GM12878 (cell line): ENCODE measurements around the gene IRS2. TPM values are rescaled to one million over a fixed set of nuclear protein-coding genes. Genes with fewer than 3 reads are reported as not detected.

ENCODE experiments used
- ATAC-seq: fragments of 200-7000 bp; cut with Tn5 transposase; 3 replicates; pipeline ENCODE4 v1.9.1; 2020; ENCODE audit warnings: mild to moderate bottlenecking, moderate library complexity
- BruUV-seq: library from RNA; stranded (reverse); fragments of 400-500 nt; replicated peaks from 2 replicates; lab custom pipeline; 2021; lab: Mats Ljungman, UMichigan
- CTCF ChIA-PET: fragments of 300-600 bp; sonication (Branson Sonifier 250); formaldehyde crosslinking; extraction: SDS; loops from one replicate; lab custom pipeline; 2021; ENCODE audit warnings: inconsistent platforms; lab: Yijun Ruan, JAX
- POLR2A ChIA-PET: fragments of 350-600 bp; formaldehyde crosslinking; extraction: SDS; loops from one replicate; lab custom pipeline; 2021; ENCODE audit warnings: inconsistent platforms; lab: Charles Lee
- RAD21 ChIA-PET: fragments of 300-600 bp; sonication (Branson Sonifier 250); formaldehyde crosslinking; loops from one replicate; lab custom pipeline; 2023; ENCODE audit warnings: antibody characterized with exemption; ENCODE audit not compliant: unreplicated experiment; lab: Charles Lee
- SMC1A ChIA-PET: fragments of 300-600 bp; sonication (Branson Sonifier 250); formaldehyde crosslinking; loops from one replicate; lab custom pipeline; 2023; ENCODE audit not compliant: unreplicated experiment, uncharacterized antibody; lab: Charles Lee
- DNase-seq: peaks from one replicate; pipeline ENCODE4 v3.0.0-alpha.2; 2011; ENCODE audit warnings: low read depth, low spot score
- FAIRE-seq: peaks from 3 replicates; lab custom pipeline; 2011; peaks lifted over from hg19 to GRCh38; lab: Jason Lieb, UNC
- H2AFZ ChIP-seq: 2 replicates; pipeline ENCODE4 v1.6.0; 2011; ENCODE audit warnings: low read depth, low read length, control low read depth; ENCODE audit not compliant: control insufficient read depth
- H3K27ac ChIP-seq: 2 replicates; pipeline ENCODE4 v1.5.1; 2011; ENCODE audit warnings: control low read depth; ENCODE audit not compliant: control insufficient read depth, insufficient read depth
- H3K27me3 ChIP-seq, 2 experiments: replicated peaks in 1 of 2; 2 replicates each; pipeline versions ENCODE4 v1.6.0 to v1.6.1; 2011; ENCODE audit warnings: low read length in 1 of 2; ENCODE audit not compliant: control insufficient read depth in 2 of 2, insufficient read depth in 2 of 2
- H3K36me3 ChIP-seq, 2 experiments: 2 replicates each; pipeline ENCODE4 v1.5.1; 2011; ENCODE audit warnings: low read length in 1 of 2; ENCODE audit not compliant: control insufficient read depth in 2 of 2, insufficient read depth in 2 of 2
- H3K4me1 ChIP-seq: 2 replicates; pipeline ENCODE4 v1.6.1; 2011; ENCODE audit warnings: mild to moderate bottlenecking, low read length, moderate library complexity, mixed read lengths; ENCODE audit not compliant: control insufficient read depth, insufficient read depth
- H3K4me2 ChIP-seq: 2 replicates; pipeline ENCODE4 v1.6.0; 2011; ENCODE audit warnings: control low read depth; ENCODE audit not compliant: control insufficient read depth, insufficient read depth
- H3K4me3 ChIP-seq: fragments of 200-600 bp; sonication (generic); 2 replicates; pipeline ENCODE4 v1.5.1; 2016
- H3K79me2 ChIP-seq: 2 replicates; pipeline ENCODE4 v1.6.0; 2011; ENCODE audit warnings: low read length; ENCODE audit not compliant: control insufficient read depth, insufficient read depth
- H3K9ac ChIP-seq: 2 replicates; pipeline ENCODE4 v1.8.0; 2011; ENCODE audit warnings: low read length, control low read depth, mixed read lengths; ENCODE audit not compliant: control insufficient read depth, insufficient read depth
- H3K9me3 ChIP-seq: replicated peaks from 3 replicates; pipeline ENCODE4 v1.5.1; 2011; ENCODE audit warnings: mild to moderate bottlenecking, low read length; ENCODE audit not compliant: control insufficient read depth, insufficient read depth
- H4K20me1 ChIP-seq: 2 replicates; pipeline ENCODE4 v1.6.0; 2011; ENCODE audit not compliant: control insufficient read depth, insufficient read depth
- JUNB ChIP-seq: IDR thresholded peaks from 2 replicates; pipeline ENCODE4 v1.6.1; 2016; ENCODE audit warnings: antibody characterized with exemption, mild to moderate bottlenecking
- RB1 ChIP-seq: fragments of 450-650 bp; formaldehyde crosslinking; IDR thresholded peaks from 2 replicates; pipeline ENCODE4 v1.6.1; 2017; ENCODE audit warnings: mild to moderate bottlenecking, borderline replicate concordance
- whole genome bisulfite sequencing: methylation state at CpG from one replicate; pipeline ENCODE4 v1.1.6; 2016; ENCODE audit warnings: low lambda C conversion rate; ENCODE audit not compliant: insufficient replicate concordance, insufficient coverage; ENCODE audit errors: missing lambda C conversion rate; 5-methylcytosine and 5-hydroxymethylcytosine counted together
- in situ Hi-C: fragments of 300-500 bp; cut with MboI; formaldehyde crosslinking; loops from 9 replicates; pipeline ENCODE4 v1.14.3; 2018; ENCODE audit warnings: mixed read lengths
- intact Hi-C: fragments of 100-400 bp; cut with micrococcal nuclease; formaldehyde crosslinking; loops from one replicate; pipeline ENCODE4 v1.14.2; 2022; ENCODE audit not compliant: unreplicated experiment
- polyA plus RNA-seq, 11 experiments: library from polyadenylated mRNA; depleted of rRNA in 4 of 11; unstranded in 6 of 11; stranded (reverse) in 5 of 11; fragments of >200 nt; fragmentation: Nextera tagmentation in 4 of 11; fragmentation: Illumina TruSeq in 1 of 11; extraction: Ambion mirVana in 4 of 11; extraction: Trizol in 1 of 11; gene quantifications; 1 replicate in 1 of 11; 2 replicates in 10 of 11; pipeline versions ENCODE4 v1.2.1 to v1.2.3, GENCODE V29; 2011 to 2016; ENCODE audit warnings: inconsistent platforms in 2 of 11, missing spikeins in 2 of 11, low read depth in 1 of 11
- total RNA-seq, 4 experiments: library from RNA; depleted of rRNA in 3 of 4; stranded (reverse); fragments of >200 nt in 3 of 4; fragmentation: Illumina TruSeq in 1 of 4; extraction: Trizol in 1 of 4; gene quantifications; 2 replicates each; pipeline versions ENCODE4 v1.2.1 to v1.2.3, GENCODE V29; 2013 to 2021
- TF ChIP-seq, protein P1 (sequence below): fragments of 450-650 bp; IDR thresholded peaks from 2 replicates; pipeline ENCODE4 v1.6.1; 2016; ENCODE audit warnings: mild to moderate bottlenecking, moderate library complexity, borderline replicate concordance

IRS2 gene
- total and polyA plus RNA-seq, 10 of the 15 experiments (the other 5 are each of a cell fraction or from before 2014, with no cell fraction given) = 0.01 to 0.31 (median 0.07) TPM; not detected in 6

DNA sequence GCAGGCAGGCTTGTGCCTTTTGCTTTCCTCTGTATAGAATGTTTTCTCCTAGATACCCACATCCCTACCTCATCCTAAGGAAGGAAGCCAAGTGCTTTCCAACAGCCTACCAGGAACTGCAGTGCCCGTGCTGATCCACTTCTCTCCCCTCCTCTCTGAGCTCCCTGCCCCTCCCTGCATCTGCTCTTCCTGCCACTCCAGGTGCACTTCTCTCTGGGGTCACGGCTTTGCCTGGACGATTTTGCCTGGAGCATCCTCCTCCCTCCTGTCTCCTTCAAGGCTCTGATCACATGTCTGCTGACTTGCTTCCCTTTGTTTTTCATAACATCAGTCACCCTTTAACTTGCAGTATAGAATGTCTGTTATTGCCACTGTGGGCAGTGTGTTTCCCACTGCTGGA, 34.7 kb upstream of the IRS2 start:
- in situ Hi-C loops = no loop called here
- CTCF ChIA-PET = no interaction called here
- H3K9me3 ChIP-seq = no peaks in the 10 kb centered on the region
- DNase-seq = no peak
- TF ChIP-seq RB1 = no peak
- TF ChIP-seq, protein P1, sequence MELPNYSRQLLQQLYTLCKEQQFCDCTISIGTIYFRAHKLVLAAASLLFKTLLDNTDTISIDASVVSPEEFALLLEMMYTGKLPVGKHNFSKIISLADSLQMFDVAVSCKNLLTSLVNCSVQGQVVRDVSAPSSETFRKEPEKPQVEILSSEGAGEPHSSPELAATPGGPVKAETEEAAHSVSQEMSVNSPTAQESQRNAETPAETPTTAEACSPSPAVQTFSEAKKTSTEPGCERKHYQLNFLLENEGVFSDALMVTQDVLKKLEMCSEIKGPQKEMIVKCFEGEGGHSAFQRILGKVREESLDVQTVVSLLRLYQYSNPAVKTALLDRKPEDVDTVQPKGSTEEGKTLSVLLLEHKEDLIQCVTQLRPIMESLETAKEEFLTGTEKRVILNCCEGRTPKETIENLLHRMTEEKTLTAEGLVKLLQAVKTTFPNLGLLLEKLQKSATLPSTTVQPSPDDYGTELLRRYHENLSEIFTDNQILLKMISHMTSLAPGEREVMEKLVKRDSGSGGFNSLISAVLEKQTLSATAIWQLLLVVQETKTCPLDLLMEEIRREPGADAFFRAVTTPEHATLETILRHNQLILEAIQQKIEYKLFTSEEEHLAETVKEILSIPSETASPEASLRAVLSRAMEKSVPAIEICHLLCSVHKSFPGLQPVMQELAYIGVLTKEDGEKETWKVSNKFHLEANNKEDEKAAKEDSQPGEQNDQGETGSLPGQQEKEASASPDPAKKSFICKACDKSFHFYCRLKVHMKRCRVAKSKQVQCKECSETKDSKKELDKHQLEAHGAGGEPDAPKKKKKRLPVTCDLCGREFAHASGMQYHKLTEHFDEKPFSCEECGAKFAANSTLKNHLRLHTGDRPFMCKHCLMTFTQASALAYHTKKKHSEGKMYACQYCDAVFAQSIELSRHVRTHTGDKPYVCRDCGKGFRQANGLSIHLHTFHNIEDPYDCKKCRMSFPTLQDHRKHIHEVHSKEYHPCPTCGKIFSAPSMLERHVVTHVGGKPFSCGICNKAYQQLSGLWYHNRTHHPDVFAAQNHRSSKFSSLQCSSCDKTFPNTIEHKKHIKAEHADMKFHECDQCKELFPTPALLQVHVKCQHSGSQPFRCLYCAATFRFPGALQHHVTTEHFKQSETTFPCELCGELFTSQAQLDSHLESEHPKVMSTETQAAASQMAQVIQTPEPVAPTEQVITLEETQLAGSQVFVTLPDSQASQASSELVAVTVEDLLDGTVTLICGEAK = no peak
- TF ChIP-seq JUNB = no peak
- TF ChIP-seq, all 136 proteins: peak for 0
- RAD21 ChIA-PET = interaction anchor here (0.6 kb wide), 1 partner anchor 738 kb away, joined by 3 read pairs; no protein-coding TSS in a partner anchor
- Histone ChIP-seq H3K36me3 (no peaks in the 10 kb centered on the region), H4K20me1 (no peaks in the 10 kb centered on the region), H3K27ac (no peak overlapping the region), H3K4me3 (no peak overlapping the region), H3K79me2 (no peaks in the 10 kb centered on the region), H3K4me1 (no peaks in the 10 kb centered on the region), H3K4me2 (no peak overlapping the region), H2AFZ (no peak overlapping the region), H3K27me3 (no peaks in the 10 kb centered on the region), H3K9ac (no peak overlapping the region)
- POLR2A ChIA-PET = no interaction called here
- intact Hi-C loops = no loop called here
- FAIRE-seq = no peak
- BruUV-seq = no TSS peak
- SMC1A ChIA-PET = no interaction called here
- ATAC-seq = no peak
- WGBS = 0% methylated on average over 3 of the region's 3 CpGs
